Tibial artery (tissue), 4 donors: ENCODE data around the gene INF2.

Experiments used
- DNase-seq, 2 donors: peaks; one replicate each; pipeline ENCODE4 v3.0.0-alpha.2; 2019
- H3K27ac ChIP-seq, 2 donors: fragments of 200-600 bp; sonication (generic) in 1 of 2; 1 replicate in 1 of 2; 2 replicates in 1 of 2; pipeline ENCODE4 v1.5.1; 2018 to 2019; ENCODE audit warnings: mild to moderate bottlenecking in 1 of 2
- H3K27me3 ChIP-seq, 2 donors: fragments of 200-600 bp; sonication (generic) in 1 of 2; one replicate each; pipeline versions ENCODE4 v1.5.1 to v1.6.0; 2016 to 2019
- H3K36me3 ChIP-seq, 3 donors: fragments of 200-600 bp; sonication (generic) in 2 of 3; one replicate each; pipeline ENCODE4 v1.5.1; 2016 to 2019; ENCODE audit warnings: mild to moderate bottlenecking in 2 of 3
- H3K4me1 ChIP-seq, 4 donors: fragments of 200-600 bp; sonication (generic) in 2 of 4; 1 replicate in 3 of 4; 2 replicates in 1 of 4; pipeline ENCODE4 v1.5.1; 2016 to 2019
- H3K4me3 ChIP-seq, 2 donors: fragments of 200-600 bp; sonication (generic) in 1 of 2; 1 replicate in 1 of 2; 2 replicates in 1 of 2; pipeline ENCODE4 v1.5.1; 2018 to 2019; ENCODE audit warnings: mild to moderate bottlenecking in 2 of 2
- H3K9me3 ChIP-seq, 3 donors: fragments of 200-600 bp; sonication (generic) in 1 of 3; one replicate each; pipeline ENCODE4 v1.5.1; 2016 to 2019
- CTCF ChIP-seq, 2 experiments: fragments of 200-600 bp in 1 of 2; fragments of 450-650 bp in 1 of 2; IDR thresholded peaks; one replicate each; pipeline ENCODE4 v1.5.1; 2017 to 2019; ENCODE audit warnings: antibody characterized with exemption in 2 of 2, mild to moderate bottlenecking in 1 of 2, moderate library complexity in 1 of 2
- intact Hi-C: fragments of 100-400 bp; cut with DNase I; formaldehyde crosslinking; loops from one replicate; pipeline ENCODE4 v1.15.0; 2023; ENCODE audit warnings: low total_unique reads

The INF2 gene

GRCh38 chr14:104739026-104739425 is 49.6 kb downstream of the INF2 start:
- DNase-seq, result no peak
- H3K27me3 ChIP-seq, result no peaks in the 10 kb centered on the region
- no peaks in the 10 kb centered on the region for H3K9me3 ChIP-seq
- peaks cover 12 to 48% (median 32%) of the 10 kb centered on the region in 4 donors for H3K4me1 ChIP-seq
- H3K36me3 ChIP-seq, result peaks cover 42 to 52% (median 47%) of the 10 kb centered on the region in 3 donors
- H3K27ac ChIP-seq, result peak overlapping the region; percentile 97 to 98
- TF ChIP-seq CTCF (IDR thresholded peaks at IDR 0.05), result no peak
- no peak overlapping the region for H3K4me3 ChIP-seq
- intact Hi-C loops, result no loop called here

GRCh38 chr14:104739546-104740516 is 50.4 kb downstream of the INF2 start:
- H3K4me1 ChIP-seq, result peaks cover 10 to 42% (median 24%) of the 10 kb centered on the region in 4 donors
- no peaks in the 10 kb centered on the region for H3K27me3 ChIP-seq
- H3K27ac ChIP-seq, result peak overlapping the region; percentile 97 to 98
- H3K4me3 ChIP-seq, result no peak overlapping the region
- TF ChIP-seq CTCF (IDR thresholded peaks at IDR 0.05), result no peak
- H3K9me3 ChIP-seq, result no peaks in the 10 kb centered on the region
- intact Hi-C loops, result no loop called here
- DNase-seq, result no peak
- peaks cover 47 to 60% (median 53%) of the 10 kb centered on the region in 3 donors for H3K36me3 ChIP-seq

GRCh38 chr14:104741108-104741802 is 51.8 kb downstream of the INF2 start:
- no peak for TF ChIP-seq CTCF (IDR thresholded peaks at IDR 0.05)
- Histone ChIP-seq H3K27me3 (no peaks in the 10 kb centered on the region), H3K9me3 (no peaks in the 10 kb centered on the region), H3K36me3 (peaks cover 54 to 66% (median 61%) of the 10 kb centered on the region in 3 donors), H3K4me3 (no peak overlapping the region), H3K27ac (peak overlapping the region; percentile 97 to 98), H3K4me1 (peaks cover 4 to 43% (median 18%) of the 10 kb centered on the region in 4 donors)
- no peak for DNase-seq
- intact Hi-C loops, result no loop called here

GRCh38 chr14:104741803-104742251 is 52.4 kb downstream of the INF2 start:
- no peak for DNase-seq
- no peaks in the 10 kb centered on the region for H3K27me3 ChIP-seq
- TF ChIP-seq CTCF (IDR thresholded peaks at IDR 0.05), result no peak
- no peaks in the 10 kb centered on the region for H3K9me3 ChIP-seq
- intact Hi-C loops, result no loop called here
- H3K36me3 ChIP-seq, result peaks cover 54 to 66% (median 61%) of the 10 kb centered on the region in 3 donors
- H3K4me3 ChIP-seq, result no peak overlapping the region
- peaks cover 6 to 44% (median 17%) of the 10 kb centered on the region in 4 donors for H3K4me1 ChIP-seq
- H3K27ac ChIP-seq, result peak overlapping the region; percentile 97 to 98

GRCh38 chr14:104742586-104743455 is 53.4 kb downstream of the INF2 start:
- DNase-seq, result no peak
- H3K4me3 ChIP-seq, result no peak overlapping the region
- H3K9me3 ChIP-seq, result no peaks in the 10 kb centered on the region
- peaks cover 6 to 44% (median 13%) of the 10 kb centered on the region in 4 donors for H3K4me1 ChIP-seq
- no peak for TF ChIP-seq CTCF (IDR thresholded peaks at IDR 0.05)
- H3K27me3 ChIP-seq, result no peaks in the 10 kb centered on the region
- H3K36me3 ChIP-seq, result peaks cover 54 to 66% (median 61%) of the 10 kb centered on the region in 3 donors
- intact Hi-C loops, result no loop called here
- peak overlapping the region; percentile 97 to 98 for H3K27ac ChIP-seq
